ENCODE measurements around the gene PTPA.
"Not testable (repeated sequence)": the region's sequence is repeated elsewhere in the genome, so short reads cannot be mapped to it uniquely, and the experiment has no call there.

Gene PTPA

GRCh38 chr9:129184219-129184524 is 73.0 kb downstream of the PTPA start:
- H3K4me3 ChIP-seq (ENCODE audit: low read length), result no peak overlapping the region
- DNase-seq (ENCODE audit: low read depth, low spot score), result no peak

GRCh38 chr9:129184596-129185122 is 73.4 kb downstream of the PTPA start:
- no peak overlapping the region for H3K4me3 ChIP-seq (ENCODE audit: low read length)
- no peak for DNase-seq (ENCODE audit: low read depth, low spot score)

GRCh38 chr9:129185402-129185801 is 74.2 kb downstream of the PTPA start:
- DNase-seq (ENCODE audit: low read depth, low spot score), result no peak
- no peak overlapping the region for H3K4me3 ChIP-seq (ENCODE audit: low read length)

GRCh38 chr9:129185991-129186390 is 74.8 kb downstream of the PTPA start:
- no peak for DNase-seq (ENCODE audit: low read depth, low spot score)
- H3K4me3 ChIP-seq (ENCODE audit: low read length), result no peak overlapping the region

GRCh38 chr9:129187042-129187441 is 75.8 kb downstream of the PTPA start:
- H3K4me3 ChIP-seq (ENCODE audit: low read length), result no peak overlapping the region
- no peak for DNase-seq (ENCODE audit: low read depth, low spot score)

GRCh38 chr9:129189971-129190370 is 78.8 kb downstream of the PTPA start:
- H3K4me3 ChIP-seq (ENCODE audit: low read length); DNase-seq (ENCODE audit: low read depth, low spot score): not testable (repeated sequence)

- DNase-seq (ENCODE audit: low read depth, low spot score), result no peak
- no peak overlapping the region for H3K4me3 ChIP-seq (ENCODE audit: low read length)
Observed at GRCh38 chr9:129191234-129191633, 80.0 kb downstream of the PTPA start.

- DNase-seq (ENCODE audit: low read depth, low spot score), result no peak
Observed at GRCh38 chr9:129193655-129194054, 82.4 kb downstream of the PTPA start.

GRCh38 chr9:129194221-129194620 is 83.0 kb downstream of the PTPA start:
- DNase-seq (ENCODE audit: low read depth, low spot score), result no peak
- no peak overlapping the region for H3K4me3 ChIP-seq (ENCODE audit: low read length)

More at GRCh38 chr9:129193655-129194054, 82.4 kb downstream of the PTPA start:
- H3K4me3 ChIP-seq (ENCODE audit: low read length), result no peak overlapping the region

GRCh38 chr9:129195606-129196005 is 84.4 kb downstream of the PTPA start:
- DNase-seq (ENCODE audit: low read depth, low spot score), result no peak
- no peak overlapping the region for H3K4me3 ChIP-seq (ENCODE audit: low read length)

GRCh38 chr9:129197045-129197444 is 85.8 kb downstream of the PTPA start:
- not testable (repeated sequence) for H3K4me3 ChIP-seq (ENCODE audit: low read length); DNase-seq (ENCODE audit: low read depth, low spot score)

GRCh38 chr9:129197978-129198318 is 86.7 kb downstream of the PTPA start:
- no peak for DNase-seq (ENCODE audit: low read depth, low spot score)
- no peak overlapping the region for H3K4me3 ChIP-seq (ENCODE audit: low read length)

Data from Jurkat, Clone E6-1 (cell line).